T-helper 1 cell treated with Interleukin-12 subunit alpha and Interleukin-12 subunit beta and Interleukin-4 antibody, amounts not matched to agents 30 ng/mL and 1 ng/mL, for 36 hours (primary cell): ENCODE data around the gene OPRL1. TPM values are rescaled to one million over a fixed set of nuclear protein-coding genes. Genes with fewer than 3 reads are reported as not detected.

ENCODE experiments used
- intact Hi-C: fragments of 100-400 bp; cut with micrococcal nuclease; formaldehyde crosslinking; loops from one replicate; pipeline ENCODE4 v1.15.1; 2024
- total RNA-seq: library from RNA; stranded (reverse); gene quantifications from 2 replicates; pipeline ENCODE4 v1.2.3, GENCODE V29; 2022

Gene OPRL1
- total RNA-seq, 1 donor from 2014 or later, result 0.64 TPM

DNA sequence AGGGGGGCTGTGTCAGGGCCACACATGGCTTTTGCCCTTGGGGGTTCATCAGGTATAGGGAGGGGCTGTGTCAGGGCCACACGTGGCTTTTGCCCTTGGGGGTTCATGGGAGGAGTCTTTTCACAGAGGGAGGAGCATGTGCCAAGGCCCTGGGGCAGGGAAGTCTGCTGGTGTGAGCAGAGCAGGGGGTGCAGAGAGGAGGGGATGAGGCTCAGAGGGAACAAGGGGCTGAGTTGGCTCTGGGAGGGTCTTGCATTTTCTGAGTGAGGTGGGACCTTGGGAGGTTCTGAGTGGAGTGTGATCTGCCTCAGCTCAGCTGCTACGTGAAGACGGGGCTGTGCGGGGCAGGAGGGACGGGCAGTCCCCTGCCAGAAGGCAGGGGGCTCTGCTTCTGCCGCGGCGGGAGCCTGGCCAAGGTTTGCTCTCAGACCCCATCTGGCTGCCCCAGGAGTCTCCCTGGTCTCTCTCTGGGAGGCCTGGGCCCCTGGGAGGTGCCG, 24.4 kb upstream of the OPRL1 start:
- intact Hi-C loops, result loop anchor here (5.0 kb wide), 2 partner anchors 268 to 418 kb away; no protein-coding TSS in a partner anchor

- intact Hi-C loops, result loop anchor here (5.0 kb wide), 2 partner anchors 269 to 419 kb away; no protein-coding TSS in a partner anchor
Observed at GRCh38 chr20:64055893-64056638, 23.8 kb upstream of the OPRL1 start.

DNA sequence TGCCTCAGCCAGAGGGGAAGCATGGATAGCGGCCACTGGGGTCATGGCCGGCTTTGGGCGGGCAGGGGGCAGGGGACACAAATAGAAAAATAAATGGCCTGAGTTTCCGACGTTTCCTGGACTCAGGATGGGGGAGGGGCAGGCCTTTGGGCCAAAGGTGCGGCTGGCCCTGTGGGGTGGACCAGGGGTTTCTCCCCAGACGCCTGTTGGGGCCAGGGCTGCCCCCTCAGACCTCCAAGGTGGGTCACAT, 23.3 kb upstream of the OPRL1 start:
- intact Hi-C loops, result loop anchor here (5.0 kb wide), 2 partner anchors 269 to 419 kb away; no protein-coding TSS in a partner anchor

- intact Hi-C loops, result loop anchor here (1.0 to 5.0 kb wide), 3 partner anchors 18 to 420 kb away; no protein-coding TSS in a partner anchor
Observed at GRCh38 chr20:64056889-64057627, 22.8 kb upstream of the OPRL1 start.

DNA sequence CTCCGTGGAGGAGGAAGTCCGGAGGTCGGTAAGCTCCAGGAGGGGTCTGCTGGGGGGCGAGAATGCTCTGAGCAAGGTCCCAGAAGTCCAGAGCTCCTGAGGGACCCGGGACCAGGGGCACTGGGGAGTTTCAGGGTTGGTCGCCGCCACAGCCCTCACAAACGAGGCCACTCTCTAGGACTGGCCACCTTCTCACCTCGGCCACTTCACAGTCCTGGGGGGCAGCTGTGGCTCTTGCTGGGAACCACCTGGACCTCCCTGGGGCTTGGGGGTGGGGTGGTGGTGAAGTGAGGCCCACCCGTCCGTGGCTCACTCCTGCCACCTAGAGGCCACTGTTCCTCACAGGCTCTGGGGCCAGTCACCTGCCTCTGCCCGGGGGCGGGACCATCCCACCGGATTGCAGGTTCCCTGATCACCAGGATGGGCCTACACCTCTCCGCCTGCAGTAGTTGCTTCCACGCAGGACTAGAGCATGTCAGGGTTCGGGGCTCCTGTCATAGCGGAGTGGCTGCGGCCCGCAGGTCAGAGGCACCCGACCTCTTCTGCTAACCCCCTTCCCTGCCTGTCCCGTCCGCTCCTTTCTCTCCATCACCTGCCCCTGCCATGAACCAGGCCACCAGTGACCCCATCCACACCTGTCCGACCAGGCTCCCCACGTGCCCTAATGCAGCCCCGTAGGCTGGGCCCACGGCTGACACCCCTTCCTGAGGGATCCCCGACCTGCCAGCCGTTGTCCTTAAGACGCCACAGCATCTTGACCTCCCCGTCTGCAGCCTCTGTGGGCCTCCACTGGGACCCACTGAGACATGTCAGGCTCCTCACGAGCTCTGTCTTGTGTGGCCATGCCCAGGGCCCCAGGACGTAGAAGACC, 22.0 kb upstream of the OPRL1 start:
- intact Hi-C loops, result loop anchor here (1.0 to 5.0 kb wide), 3 partner anchors 19 to 421 kb away; no protein-coding TSS in a partner anchor

- intact Hi-C loops, result loop anchor here (5.0 kb wide), 2 partner anchors 271 to 421 kb away; no protein-coding TSS in a partner anchor
Observed at GRCh38 chr20:64058536-64058935, 21.3 kb upstream of the OPRL1 start.

DNA sequence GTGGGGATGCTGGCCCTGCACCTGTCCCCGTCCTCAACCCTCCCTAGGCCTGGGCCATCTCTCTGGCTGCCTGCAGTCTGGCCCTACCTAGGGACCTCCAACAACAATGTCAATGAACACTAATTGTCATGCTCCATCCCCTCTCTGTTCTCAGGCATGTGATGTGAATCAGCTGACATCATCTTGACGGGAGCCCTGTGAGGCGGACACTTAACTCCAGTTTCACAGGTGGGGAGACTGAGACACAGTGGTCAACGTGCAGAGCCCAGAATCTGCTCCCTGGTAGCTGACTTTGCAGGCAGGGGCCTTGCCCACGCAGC, 17.6 kb upstream of the OPRL1 start:
- intact Hi-C loops, result loop anchor here (2.0 to 5.0 kb wide), 4 partner anchors 167 to 845 kb away; partner anchors contain the start of genes ARFRP1, DNAJC5, GMEB2 and YTHDF1

- intact Hi-C loops, result loop anchor here (1.0 to 5.0 kb wide), 11 partner anchors 17 to 845 kb away; partner anchors contain the start of genes ARFRP1, DNAJC5, GMEB2 and PTK6
Observed at GRCh38 chr20:64062596-64063388, 17.1 kb upstream of the OPRL1 start, which contains the start of gene TCEA2. Gene TCEA2, plus strand, starts transcription at chr20:64063198. Its CDS starts 115 bp downstream, at chr20:64063313.

- intact Hi-C loops, result loop anchor here (1.0 to 5.0 kb wide), 11 partner anchors 16 to 846 kb away; partner anchors contain the start of genes ARFRP1, DNAJC5, GMEB2 and PTK6
Observed at GRCh38 chr20:64063389-64064144, 16.3 kb upstream of the OPRL1 start.

DNA sequence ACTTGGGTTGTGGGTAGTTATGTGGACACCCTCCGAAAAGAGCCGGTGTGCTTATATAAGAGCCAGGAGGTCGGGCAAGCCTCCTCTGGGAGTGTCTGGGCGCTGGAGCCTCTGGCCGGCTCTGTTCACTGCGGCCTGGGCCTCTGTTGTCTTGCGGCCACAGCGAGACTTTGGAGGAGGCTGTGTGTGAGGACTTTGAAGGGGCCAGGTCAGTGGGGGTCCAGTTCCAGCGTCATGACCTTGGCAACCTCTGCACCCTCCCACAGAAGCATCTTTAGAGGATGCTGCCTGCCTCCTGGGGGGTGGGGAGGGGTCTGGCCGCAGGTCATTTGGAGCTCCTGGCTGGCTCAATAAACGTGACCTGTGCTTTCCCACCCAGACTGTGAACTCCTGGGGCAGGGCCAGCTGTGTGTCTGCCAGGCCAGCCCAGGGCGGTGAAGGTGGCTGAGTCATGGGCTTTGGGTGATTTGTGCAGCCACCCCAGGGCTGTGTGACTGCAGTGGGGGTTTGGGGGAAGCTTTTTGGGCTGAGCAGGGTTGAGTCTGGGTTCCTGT, 15.7 kb upstream of the OPRL1 start:
- intact Hi-C loops, result loop anchor here (5.0 kb wide), 2 partner anchors 357 to 847 kb away; partner anchors contain the start of genes ARFRP1, YTHDF1 and ZGPAT

DNA sequence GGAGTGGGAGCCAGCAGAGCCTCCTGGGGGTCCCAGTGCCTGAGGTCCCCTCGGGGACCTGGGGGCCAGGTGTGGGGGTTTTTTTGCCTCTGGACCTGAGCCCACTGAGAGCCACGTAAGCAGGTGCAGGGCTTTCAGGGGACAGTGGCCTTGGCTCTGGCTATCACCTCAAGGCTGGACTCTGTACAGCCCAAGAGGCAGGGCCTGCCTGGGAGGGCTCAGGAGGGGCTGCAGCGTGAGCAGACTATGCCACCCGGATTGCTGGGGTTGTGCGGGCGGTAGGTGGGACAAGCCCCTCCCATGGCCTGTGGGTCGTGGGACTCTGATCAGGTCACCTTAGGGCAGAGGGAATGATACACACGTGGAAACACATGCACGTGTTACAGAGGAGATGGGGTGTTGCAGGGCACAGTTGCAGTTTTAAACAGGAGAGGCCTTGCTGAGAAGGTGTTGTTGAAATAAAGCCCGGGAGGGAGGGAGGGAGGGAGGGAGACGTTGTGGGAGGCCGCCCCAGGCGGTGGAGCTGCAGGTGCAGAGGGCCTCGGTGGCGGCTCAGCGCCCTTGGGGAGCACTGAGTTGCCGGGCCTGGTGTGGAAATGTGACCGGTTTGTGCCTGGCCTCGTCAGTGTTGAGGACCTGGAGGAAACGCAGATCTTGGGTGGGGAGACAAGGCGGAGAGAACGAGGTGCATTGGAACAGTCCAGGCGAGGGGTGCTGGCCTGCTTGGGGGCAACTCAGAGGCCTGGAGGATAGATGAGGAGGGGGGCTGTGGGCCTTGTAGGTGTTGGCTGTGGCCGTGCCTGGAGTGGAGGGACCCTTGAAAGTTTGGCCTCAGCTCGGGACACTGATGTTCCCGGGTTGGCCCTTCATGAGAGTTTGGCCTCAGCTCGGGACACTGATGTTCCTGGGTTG, 14.6 kb upstream of the OPRL1 start:
- intact Hi-C loops, result no loop called here

- intact Hi-C loops, result loop anchor here (1.0 kb wide), 2 partner anchors 11 to 546 kb away; partner anchors contain the start of gene PPDPF
Observed at GRCh38 chr20:64065974-64066343, 13.9 kb upstream of the OPRL1 start.

GRCh38 chr20:64067005-64067632, 12.8 kb upstream of the OPRL1 start:
- intact Hi-C loops, result no loop called here

DNA sequence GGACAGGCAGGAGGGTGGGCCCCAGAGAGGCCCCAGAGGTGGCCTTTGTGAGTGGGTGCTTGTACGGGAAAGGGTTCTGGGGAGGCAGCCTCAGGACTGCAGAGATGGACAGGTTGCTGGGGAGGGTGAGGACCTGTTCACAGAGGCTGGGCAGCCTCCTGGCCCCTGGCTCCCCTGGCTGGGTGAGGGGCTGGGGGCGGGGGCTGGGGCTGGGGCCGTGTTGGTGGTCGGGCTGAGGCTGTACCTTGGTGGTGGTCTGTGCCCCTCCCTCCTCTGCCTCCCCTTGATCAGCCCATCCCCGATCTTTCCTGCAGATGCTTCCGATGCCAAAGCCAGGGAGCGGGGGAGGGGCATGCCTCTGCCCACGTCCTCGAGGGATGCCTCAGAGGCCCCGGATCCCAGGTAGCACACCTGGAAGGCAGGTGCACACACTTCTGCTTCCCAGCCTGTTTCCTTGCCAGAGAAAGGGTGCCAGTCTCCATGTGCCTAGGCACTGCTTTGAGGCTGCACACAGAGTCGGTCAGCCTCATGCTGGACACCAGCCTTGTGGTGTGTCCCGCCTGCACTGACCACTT, 12.1 kb upstream of the OPRL1 start:
- intact Hi-C loops, result no loop called here

- intact Hi-C loops, result no loop called here
Observed at GRCh38 chr20:64068386-64069208, 11.3 kb upstream of the OPRL1 start.

DNA sequence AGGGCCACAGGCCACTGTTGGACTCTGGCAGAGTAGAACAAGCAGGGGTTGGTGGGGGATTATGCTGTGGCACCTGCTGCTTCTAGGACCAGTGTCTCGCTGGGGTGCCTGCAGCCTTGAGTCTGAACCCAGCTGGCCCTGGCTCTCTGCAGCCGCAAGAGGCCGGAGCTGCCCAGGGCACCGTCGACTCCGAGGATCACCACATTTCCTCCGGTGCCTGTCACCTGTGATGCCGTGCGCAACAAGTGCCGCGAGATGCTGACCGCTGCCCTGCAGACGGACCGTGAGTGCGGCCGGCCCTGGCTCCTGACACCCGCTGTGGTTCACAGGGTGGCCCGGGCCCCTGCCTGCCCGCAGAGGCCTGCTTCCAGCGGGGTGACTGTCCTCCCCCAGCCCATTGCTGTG, 10.7 kb upstream of the OPRL1 start:
- intact Hi-C loops, result no loop called here
